Stimulated activated CD4-positive, alpha-beta T cell treated with anti-CD3 and anti-CD28 coated beads, Interleukin-12 subunit alpha, Interleukin-12 subunit beta, amount 100 ng/mL, for 48 hours (primary cell): ENCODE results near the gene SPARCL1.
"Not testable (repeated sequence)": the region's sequence is repeated elsewhere in the genome, so short reads cannot be mapped to it uniquely, and the experiment has no call there.

ENCODE experiments used
- DNase-seq, 3 donors: peaks; one replicate each; pipeline ENCODE4 v3.0.0-alpha.2; 2020; ENCODE audit warnings: low read depth in 2 of 3, low spot score in 1 of 3

The SPARCL1 gene

DNA sequence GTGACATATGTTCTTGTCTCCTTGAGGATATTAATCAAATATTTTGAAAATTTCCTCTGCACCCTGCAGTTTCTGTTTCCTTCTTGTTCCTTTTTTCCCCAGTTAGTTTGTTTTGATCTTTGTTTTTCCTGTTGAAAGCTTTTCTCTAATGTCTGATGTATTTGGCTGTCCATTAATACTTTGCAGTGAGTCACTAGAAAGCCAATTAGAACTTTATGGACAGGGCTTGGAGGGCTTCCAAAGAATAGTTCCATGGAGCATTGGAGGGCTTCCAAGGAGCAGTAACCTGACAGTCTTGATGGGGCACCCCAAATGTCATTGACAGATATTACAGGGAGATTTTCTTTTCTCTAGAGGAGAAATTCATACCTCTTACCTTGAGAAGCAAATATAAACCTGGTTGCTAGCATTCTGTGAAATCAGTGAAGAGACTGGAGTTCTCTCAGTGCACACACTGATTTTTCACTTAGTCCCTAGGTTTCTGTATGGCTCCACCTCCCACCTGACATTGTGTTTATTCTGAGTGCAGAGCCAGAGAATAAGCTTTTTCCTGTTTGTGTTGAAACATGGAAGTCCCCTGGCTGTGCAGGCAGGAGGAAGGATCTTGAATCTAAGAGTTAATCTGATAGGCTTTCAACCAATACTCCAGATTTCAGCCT lies 26.5 kb downstream of the SPARCL1 start:
- DNase-seq, result no peak

- no peak for DNase-seq
Observed at GRCh38 chr4:87500092-87500462, 29.1 kb downstream of the SPARCL1 start.

- DNase-seq, result no peak
Observed at GRCh38 chr4:87499403-87500091, 29.6 kb downstream of the SPARCL1 start.

GRCh38 chr4:87498446-87498900 lies 30.7 kb downstream of the SPARCL1 start:
- DNase-seq, result no peak

DNA sequence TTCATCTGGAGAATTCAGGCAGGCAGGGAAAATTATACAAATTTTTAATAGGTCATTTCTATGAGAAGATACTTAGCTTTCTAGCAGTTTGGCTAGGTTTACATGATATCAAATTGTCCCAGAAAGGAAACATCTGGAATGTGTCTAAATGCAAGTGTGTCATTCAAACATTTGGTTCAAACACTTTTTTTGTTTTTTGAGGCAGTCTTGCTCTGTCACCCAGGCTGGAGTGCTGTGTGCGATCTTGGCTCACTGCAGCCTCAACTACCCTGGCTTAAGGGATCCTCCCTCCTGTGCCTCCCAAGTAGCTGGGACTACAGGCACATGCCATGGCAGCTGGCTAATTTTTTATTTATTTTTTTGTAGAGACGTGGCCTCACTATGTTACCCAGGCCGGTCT lies 31.6 kb downstream of the SPARCL1 start:
- no peak for DNase-seq

DNA sequence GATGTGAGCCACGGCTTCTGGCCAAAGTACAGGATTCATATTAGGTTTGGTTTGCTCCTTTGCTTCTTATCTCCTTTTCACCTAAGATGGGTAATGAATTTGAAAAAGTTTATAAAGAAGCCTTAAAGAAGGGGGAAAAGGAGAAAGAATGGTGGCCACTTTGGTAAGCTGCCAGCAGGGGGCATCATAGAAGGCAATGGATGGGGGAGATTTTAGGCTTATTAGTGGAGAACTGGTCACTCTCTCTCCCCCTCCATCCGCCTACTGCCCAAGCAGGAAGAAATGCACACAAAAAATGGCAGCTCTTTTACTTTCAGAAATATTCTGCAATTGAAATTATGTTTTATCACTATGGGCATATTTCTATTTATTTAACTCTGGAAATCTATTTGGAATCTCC lies 32.0 kb downstream of the SPARCL1 start:
- peak in 2 of 3 donors; percentile 2 to 20 for DNase-seq

DNA sequence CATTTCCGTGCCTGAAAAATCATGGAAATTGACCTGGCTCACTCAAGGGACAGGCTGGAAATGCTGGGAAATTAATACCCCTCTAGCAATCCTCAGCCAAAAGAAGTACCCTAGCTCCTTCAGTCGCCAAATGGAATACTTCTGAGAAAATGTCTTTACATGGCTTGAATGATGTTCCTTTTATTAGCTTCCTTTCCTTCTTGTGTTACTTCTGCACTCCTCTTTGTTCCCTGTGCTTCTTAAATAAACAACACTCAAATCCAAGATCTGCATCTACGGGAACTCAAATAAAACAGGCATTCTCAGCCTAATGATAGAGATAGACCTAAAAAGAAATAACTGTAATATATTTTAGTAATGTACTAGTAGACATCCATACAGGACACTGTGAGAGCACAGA lies 36.1 kb downstream of the SPARCL1 start:
- no peak for DNase-seq

DNA sequence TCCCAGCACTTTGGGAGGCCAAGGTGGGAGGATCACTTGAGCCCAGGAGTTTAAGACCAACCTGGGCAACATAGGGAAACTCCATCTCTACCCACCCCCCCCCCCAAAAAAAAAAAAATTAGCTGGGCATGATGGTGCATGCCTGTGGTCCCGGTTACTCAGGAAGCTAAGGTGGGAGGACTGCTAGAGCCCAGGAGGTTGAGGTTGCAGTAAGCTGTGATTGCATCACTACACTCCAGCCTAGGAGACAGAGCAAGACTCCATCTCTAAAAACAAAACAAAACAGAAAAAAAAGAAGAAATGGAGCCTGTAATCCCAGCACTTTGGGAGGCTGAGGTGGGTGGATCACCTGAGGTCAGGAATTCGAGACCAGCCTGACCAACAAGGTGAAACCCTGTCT lies 37.3 kb downstream of the SPARCL1 start:
- DNase-seq, result not testable (repeated sequence)

DNA sequence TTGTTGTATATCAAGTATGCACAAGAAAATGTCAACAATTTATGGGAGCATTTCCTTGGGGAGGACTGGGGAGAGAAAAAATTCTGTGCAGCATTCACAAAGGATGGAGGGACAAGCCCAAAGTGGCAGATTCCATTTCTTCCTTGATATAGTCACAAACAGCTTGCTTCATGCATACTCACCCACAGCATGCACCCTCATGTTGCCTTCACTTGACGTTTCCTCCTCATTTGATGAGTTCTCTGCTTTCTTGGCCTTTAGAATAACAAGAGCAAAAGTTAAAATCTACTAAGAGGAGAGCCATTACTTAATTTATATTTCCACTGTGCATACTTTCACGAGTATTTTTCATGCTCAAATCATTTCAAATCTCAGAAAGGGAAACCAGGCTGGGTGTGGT lies 37.7 kb downstream of the SPARCL1 start:
- DNase-seq, result no peak

- DNase-seq, result no peak
Observed at GRCh38 chr4:87490664-87491369, 38.4 kb downstream of the SPARCL1 start.

GRCh38 chr4:87489678-87490077 lies 39.5 kb downstream of the SPARCL1 start:
- no peak for DNase-seq

- not testable (repeated sequence) for DNase-seq
Observed at GRCh38 chr4:87488666-87489065, 40.5 kb downstream of the SPARCL1 start.

GRCh38 chr4:87483247-87483646 lies 45.9 kb downstream of the SPARCL1 start:
- DNase-seq, result not testable (repeated sequence)

DNA sequence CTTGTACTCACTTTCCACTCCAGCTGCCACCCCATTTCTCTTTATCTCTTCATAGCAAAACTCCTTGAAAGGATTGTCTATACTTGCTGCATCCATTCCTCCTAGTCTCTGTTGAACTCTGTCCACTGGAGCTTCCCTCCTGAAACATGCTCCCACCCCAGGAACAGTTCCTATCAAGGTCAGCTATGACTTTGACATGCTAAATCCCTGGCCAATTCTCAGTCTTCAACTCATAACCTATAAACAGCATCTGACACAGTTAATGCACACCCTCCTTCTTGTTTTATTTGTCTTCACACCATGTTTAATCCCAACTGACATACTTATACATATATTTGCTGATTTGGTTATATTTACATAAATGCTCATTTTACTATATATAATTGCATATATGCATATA lies 47.8 kb downstream of the SPARCL1 start:
- DNase-seq, result no peak

- no peak for DNase-seq
Observed at GRCh38 chr4:87478732-87479250, 50.4 kb downstream of the SPARCL1 start.

GRCh38 chr4:87476934-87477333 lies 52.2 kb downstream of the SPARCL1 start:
- no peak for DNase-seq

DNA sequence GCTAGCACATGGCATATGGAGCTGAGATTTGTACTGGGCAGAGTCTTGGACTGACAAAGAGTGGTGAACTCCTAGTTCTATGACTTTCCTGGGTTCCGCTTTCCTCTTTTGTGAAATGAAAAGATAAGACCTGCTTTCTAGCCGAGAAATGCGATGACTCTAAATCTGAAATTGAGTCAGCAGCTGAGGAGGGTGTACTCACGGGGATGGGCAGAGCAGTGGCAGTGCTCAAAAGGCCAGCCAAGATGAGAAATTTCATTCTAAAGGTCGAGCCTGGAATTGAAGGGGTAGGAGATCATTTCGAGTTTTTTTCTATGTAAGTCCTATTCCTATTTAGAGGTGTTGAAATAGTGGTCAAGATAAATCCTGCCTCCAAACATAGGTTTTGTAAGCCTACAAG lies 59.8 kb downstream of the SPARCL1 start:
- DNase-seq, result no peak

DNA sequence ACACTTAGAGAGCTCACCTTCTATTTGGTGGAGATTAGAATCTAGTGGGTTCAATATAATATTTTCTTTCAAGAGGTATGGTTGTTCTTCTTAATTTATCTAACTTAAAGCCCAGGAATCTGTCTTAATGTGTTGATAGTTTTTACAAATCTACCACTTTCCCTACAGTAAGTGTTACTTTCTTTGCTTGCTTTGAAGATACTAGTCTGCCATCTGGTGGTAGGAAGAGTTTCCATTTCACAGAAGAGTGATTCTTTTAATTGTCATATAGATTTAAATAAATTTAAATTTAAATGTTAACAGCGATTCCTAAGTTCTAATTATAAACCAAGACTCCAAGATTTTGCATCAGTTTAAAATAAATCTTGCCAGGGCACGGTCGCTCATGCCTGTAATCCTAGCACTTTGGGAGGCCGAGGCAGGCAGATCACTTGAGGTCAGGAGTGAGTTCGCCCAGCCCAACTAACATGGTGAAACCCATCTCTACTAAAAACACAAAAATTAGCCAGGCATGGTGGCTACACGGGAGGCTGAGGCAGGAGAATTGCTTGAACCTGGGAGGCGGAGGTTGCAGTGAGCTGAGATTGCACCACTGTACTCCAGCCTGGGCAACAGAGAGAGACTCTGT lies 63.3 kb downstream of the SPARCL1 start:
- peak in 1 of 3 donors; percentile 7 for DNase-seq

GRCh38 chr4:87462102-87462501 lies 67.1 kb downstream of the SPARCL1 start:
- no peak for DNase-seq

DNA sequence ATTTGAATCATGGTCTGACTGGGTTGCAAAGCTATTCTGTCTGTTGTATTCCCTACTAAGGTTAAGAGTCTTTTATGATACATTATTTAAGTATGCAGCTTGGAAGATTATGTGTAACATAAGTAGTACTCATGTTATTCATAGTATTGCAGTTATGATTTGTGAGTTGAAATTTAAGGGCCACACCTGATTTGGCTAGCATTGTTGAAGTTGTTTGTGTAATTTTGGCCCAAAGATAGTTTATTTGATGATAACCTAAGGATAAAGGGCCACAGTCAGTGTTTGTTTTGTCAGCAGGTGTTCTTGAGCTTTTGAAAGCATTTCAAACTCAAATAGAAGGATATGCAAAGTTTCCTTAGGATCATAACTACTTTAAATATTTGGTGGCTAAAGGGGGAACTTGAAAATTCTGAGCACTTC lies 67.9 kb downstream of the SPARCL1 start:
- no peak for DNase-seq

- no peak for DNase-seq
Observed at GRCh38 chr4:87458913-87459312, 70.3 kb downstream of the SPARCL1 start.

DNA sequence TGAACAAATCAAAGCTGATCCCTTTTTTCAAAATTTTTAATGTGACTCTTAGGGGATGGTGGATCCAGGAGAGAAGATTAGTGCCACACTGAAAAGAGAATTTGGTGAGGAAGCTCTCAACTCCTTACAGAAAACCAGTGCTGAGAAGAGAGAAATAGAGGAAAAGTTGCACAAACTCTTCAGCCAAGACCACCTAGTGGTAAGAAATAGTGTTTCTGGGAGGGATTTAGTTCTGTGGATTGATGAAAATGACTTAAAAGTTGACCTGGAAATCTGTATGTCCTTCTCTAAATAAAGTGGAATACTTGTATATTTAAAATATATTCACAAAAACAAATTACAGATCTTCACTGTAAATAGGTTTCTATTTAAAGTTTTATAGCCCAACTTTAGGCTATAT lies 77.6 kb downstream of the SPARCL1 start:
- DNase-seq, result no peak
